A549 (cell line): Measurements from ENCODE around the gene SPTSSA.

ENCODE experiments used
- BHLHE40 ChIP-seq: IDR thresholded peaks from 2 replicates; pipeline ENCODE4 v1.6.1; 2012; ENCODE audit warnings: low read depth, low read length, inconsistent platforms
- ELK1 ChIP-seq: fragments of 150-350 bp; IDR thresholded peaks from 2 replicates; pipeline ENCODE4 v1.6.1; 2014; ENCODE audit warnings: low read depth, mild to moderate bottlenecking, low read length
- EP300 ChIP-seq, 2 experiments: fragments of >200 bp; sonication (Bioruptor Twin); formaldehyde crosslinking; IDR thresholded peaks; 2 replicates in 1 of 2; 3 replicates in 1 of 2; pipeline ENCODE4 v1.6.1; 2016 to 2017
- GATA3 ChIP-seq: IDR thresholded peaks from 2 replicates; pipeline ENCODE4 v1.6.1; 2012; ENCODE audit warnings: borderline replicate concordance
- MYC ChIP-seq: IDR thresholded peaks from 2 replicates; pipeline ENCODE4 v1.6.1; 2012; ENCODE audit warnings: mild to moderate bottlenecking, inconsistent platforms, low read length, improper control_type of control experiment, borderline replicate concordance
- PBX3 ChIP-seq: IDR thresholded peaks from 2 replicates; pipeline ENCODE4 v1.6.1; 2012
- POLR2A ChIP-seq: IDR thresholded peaks from 2 replicates; pipeline ENCODE4 v1.6.1; 2012; ENCODE audit warnings: mild to moderate bottlenecking, low read length
- REST ChIP-seq: fragments of 200-600 bp; sonication (generic); IDR thresholded peaks from 2 replicates; pipeline ENCODE4 v1.6.1; 2016; ENCODE audit warnings: antibody characterized with exemption, mild to moderate bottlenecking, moderate library complexity
- TP53 ChIP-seq: fragments of 250-450 bp; sonication (Bioruptor Pico); IDR thresholded peaks from 2 replicates; pipeline ENCODE4 v1.5.0; 2021; ENCODE audit warnings: mild to moderate bottlenecking, moderate library complexity
- ZNF302 ChIP-seq: fragments of 250-450 bp; sonication (Bioruptor Pico); IDR thresholded peaks from 2 replicates; pipeline ENCODE4 v1.9.0; 2021; ENCODE audit warnings: inconsistent platforms, mild to moderate bottlenecking, moderate library complexity
- TF ChIP-seq, protein P1 (sequence below): IDR thresholded peaks from 2 replicates; pipeline ENCODE4 v1.6.1; 2012
- TF ChIP-seq, protein P2 (sequence below): fragments of >200 bp; sonication (Bioruptor Twin); formaldehyde crosslinking; IDR thresholded peaks from 3 replicates; pipeline ENCODE4 v1.5.1; 2016
- TF ChIP-seq, protein P3 (sequence below): fragments of 450-650 bp; IDR thresholded peaks from 2 replicates; pipeline ENCODE4 v1.6.1; 2014; ENCODE audit warnings: antibody characterized with exemption

DNA sequence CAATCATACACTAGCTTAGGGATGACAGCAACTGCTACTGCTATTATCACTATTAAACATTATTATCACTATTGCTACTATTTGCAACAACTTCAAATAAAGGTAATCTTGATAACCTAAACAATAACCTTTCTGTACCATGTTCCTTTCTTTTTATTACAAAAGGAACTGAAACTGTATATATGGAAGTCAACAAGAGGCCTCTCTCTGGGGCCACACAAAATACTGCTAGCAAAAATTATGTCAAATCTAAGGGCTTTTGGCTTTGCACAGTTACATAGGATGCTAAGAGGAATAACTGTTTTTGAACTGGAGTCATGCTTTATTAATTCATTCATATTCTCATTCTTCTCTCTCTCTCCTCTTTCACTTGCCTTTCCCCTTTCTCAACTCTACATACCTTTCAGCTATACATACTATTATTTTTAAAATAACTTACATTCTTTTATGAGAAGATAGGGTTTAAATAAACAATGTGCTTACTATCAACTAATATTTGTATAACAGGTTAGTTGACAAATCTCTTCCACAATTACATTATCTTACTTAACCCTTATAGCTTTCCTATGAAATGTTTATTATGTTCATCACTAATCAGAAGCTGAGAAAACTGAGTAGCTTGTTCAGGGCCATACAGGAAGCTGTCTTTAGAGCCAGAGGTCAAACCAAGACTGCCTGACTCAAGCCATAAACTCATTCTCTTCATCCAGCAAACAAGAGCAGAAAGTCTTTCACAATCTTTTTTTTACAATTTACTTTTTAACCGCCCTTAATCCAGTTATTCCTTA lies 25.7 kb downstream of the SPTSSA start:
- TF ChIP-seq, protein P1, sequence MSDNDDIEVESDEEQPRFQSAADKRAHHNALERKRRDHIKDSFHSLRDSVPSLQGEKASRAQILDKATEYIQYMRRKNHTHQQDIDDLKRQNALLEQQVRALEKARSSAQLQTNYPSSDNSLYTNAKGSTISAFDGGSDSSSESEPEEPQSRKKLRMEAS = no peak
- TF ChIP-seq PBX3 (no peak), TP53 (no peak), REST (no peak), ELK1 (no peak), ZNF302 (CRISPR knock-in tag) (no peak), POLR2A (no peak), BHLHE40 (no peak), EP300 (IDR thresholded peaks at IDR 0.05) (no peak), GATA3 (no peak), MYC (no peak)
- TF ChIP-seq, protein P2, sequence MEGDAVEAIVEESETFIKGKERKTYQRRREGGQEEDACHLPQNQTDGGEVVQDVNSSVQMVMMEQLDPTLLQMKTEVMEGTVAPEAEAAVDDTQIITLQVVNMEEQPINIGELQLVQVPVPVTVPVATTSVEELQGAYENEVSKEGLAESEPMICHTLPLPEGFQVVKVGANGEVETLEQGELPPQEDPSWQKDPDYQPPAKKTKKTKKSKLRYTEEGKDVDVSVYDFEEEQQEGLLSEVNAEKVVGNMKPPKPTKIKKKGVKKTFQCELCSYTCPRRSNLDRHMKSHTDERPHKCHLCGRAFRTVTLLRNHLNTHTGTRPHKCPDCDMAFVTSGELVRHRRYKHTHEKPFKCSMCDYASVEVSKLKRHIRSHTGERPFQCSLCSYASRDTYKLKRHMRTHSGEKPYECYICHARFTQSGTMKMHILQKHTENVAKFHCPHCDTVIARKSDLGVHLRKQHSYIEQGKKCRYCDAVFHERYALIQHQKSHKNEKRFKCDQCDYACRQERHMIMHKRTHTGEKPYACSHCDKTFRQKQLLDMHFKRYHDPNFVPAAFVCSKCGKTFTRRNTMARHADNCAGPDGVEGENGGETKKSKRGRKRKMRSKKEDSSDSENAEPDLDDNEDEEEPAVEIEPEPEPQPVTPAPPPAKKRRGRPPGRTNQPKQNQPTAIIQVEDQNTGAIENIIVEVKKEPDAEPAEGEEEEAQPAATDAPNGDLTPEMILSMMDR = no peak
- TF ChIP-seq, protein P3, sequence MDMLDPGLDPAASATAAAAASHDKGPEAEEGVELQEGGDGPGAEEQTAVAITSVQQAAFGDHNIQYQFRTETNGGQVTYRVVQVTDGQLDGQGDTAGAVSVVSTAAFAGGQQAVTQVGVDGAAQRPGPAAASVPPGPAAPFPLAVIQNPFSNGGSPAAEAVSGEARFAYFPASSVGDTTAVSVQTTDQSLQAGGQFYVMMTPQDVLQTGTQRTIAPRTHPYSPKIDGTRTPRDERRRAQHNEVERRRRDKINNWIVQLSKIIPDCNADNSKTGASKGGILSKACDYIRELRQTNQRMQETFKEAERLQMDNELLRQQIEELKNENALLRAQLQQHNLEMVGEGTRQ = no peak
